GM23338 (cell line): ENCODE measurements around the gene DRD4. TPM values are rescaled to one million over a fixed set of nuclear protein-coding genes. Genes with fewer than 3 reads are reported as not detected.

Experiments used
- ATAC-seq: fragments of 200-7000 bp; cut with Tn5 transposase; 3 replicates; pipeline ENCODE4 v1.9.1; 2020
- DNase-seq: peaks from one replicate; pipeline ENCODE4 v3.0.0-alpha.2; 2015; ENCODE audit warnings: low spot score
- H2AFZ ChIP-seq: fragments of 200-600 bp; sonication (generic); 2 replicates; pipeline ENCODE4 v1.8.0; 2016; ENCODE audit warnings: antibody characterized with exemption, mild to moderate bottlenecking, moderate library complexity
- H3F3A ChIP-seq: fragments of 200-600 bp; sonication (generic); replicated peaks from 2 replicates; pipeline ENCODE4 v1.8.0; 2017; ENCODE audit warnings: antibody characterized with exemption, mixed run types, low read depth
- H3K27ac ChIP-seq: fragments of 200-600 bp; sonication (generic); 2 replicates; pipeline ENCODE4 v1.6.1; 2016; ENCODE audit warnings: low read depth
- H3K27me3 ChIP-seq: fragments of 200-600 bp; sonication (generic); 2 replicates; pipeline ENCODE4 v1.8.0; 2016; ENCODE audit warnings: mild to moderate bottlenecking, mixed run types, moderate library complexity; ENCODE audit not compliant: insufficient read depth
- H3K36me3 ChIP-seq: fragments of 200-600 bp; sonication (generic); 2 replicates; pipeline ENCODE4 v1.8.0; 2016; ENCODE audit warnings: mild to moderate bottlenecking; ENCODE audit not compliant: insufficient read depth
- H3K4me1 ChIP-seq: fragments of 200-600 bp; sonication (generic); 2 replicates; pipeline ENCODE4 v1.8.0; 2016; ENCODE audit warnings: mild to moderate bottlenecking, moderate library complexity; ENCODE audit not compliant: insufficient read depth
- H3K4me2 ChIP-seq: fragments of 200-600 bp; sonication (generic); 2 replicates; pipeline ENCODE4 v1.7.1; 2017; ENCODE audit warnings: mixed run types
- H3K4me3 ChIP-seq: fragments of 200-600 bp; sonication (generic); 2 replicates; pipeline ENCODE4 v1.6.1; 2016; ENCODE audit warnings: mixed run types
- H3K79me2 ChIP-seq: fragments of 200-600 bp; sonication (generic); replicated peaks from 2 replicates; pipeline ENCODE4 v1.8.0; 2017; ENCODE audit warnings: mild to moderate bottlenecking; ENCODE audit not compliant: insufficient read depth
- H3K9me2 ChIP-seq: fragments of 200-600 bp; sonication (generic); 2 replicates; pipeline ENCODE4 v1.8.0; 2017; ENCODE audit not compliant: insufficient read depth
- H4K20me1 ChIP-seq: fragments of 200-600 bp; sonication (generic); replicated peaks from 2 replicates; pipeline ENCODE4 v1.8.0; 2017; ENCODE audit warnings: mild to moderate bottlenecking; ENCODE audit not compliant: insufficient read depth
- H3K27ac Mint-ChIP-seq: 2 replicates; pipeline ENCODE4 v1.8.0; 2020; ENCODE audit warnings: inconsistent platforms, mild to moderate bottlenecking, moderate library complexity, mixed read lengths
- H3K27me3 Mint-ChIP-seq: 3 replicates; pipeline ENCODE4 v1.8.0; 2022; ENCODE audit warnings: low read depth, mild to moderate bottlenecking, moderate library complexity, mixed read lengths, inconsistent platforms; ENCODE audit not compliant: insufficient read depth, poor library complexity
- H3K36me3 Mint-ChIP-seq: 3 replicates; pipeline ENCODE4 v1.8.0; 2021; ENCODE audit warnings: low read depth, mild to moderate bottlenecking, inconsistent platforms, moderate library complexity, mixed read lengths
- H3K4me1 Mint-ChIP-seq: 3 replicates; pipeline ENCODE4 v1.8.0; 2020; ENCODE audit warnings: mild to moderate bottlenecking, inconsistent platforms, mixed read lengths
- H3K4me3 Mint-ChIP-seq: 3 replicates; pipeline ENCODE4 v1.8.0; 2021; ENCODE audit warnings: moderate library complexity, mild to moderate bottlenecking, inconsistent platforms, mixed read lengths
- H3K9me3 Mint-ChIP-seq: 3 replicates; pipeline ENCODE4 v1.8.0; 2020; ENCODE audit warnings: moderate library complexity, mild to moderate bottlenecking, inconsistent platforms, mixed read lengths
- CREB1 ChIP-seq: fragments of 250-450 bp; sonication (Bioruptor Pico); IDR thresholded peaks from 2 replicates; pipeline ENCODE4 v1.5.0; 2020; ENCODE audit warnings: low read depth, mild to moderate bottlenecking, moderate library complexity
- EZH2phosphoT487 ChIP-seq: fragments of 200-600 bp; sonication (generic); IDR thresholded peaks from one replicate; pipeline ENCODE4 v1.8.1; 2018; ENCODE audit warnings: antibody characterized with exemption; ENCODE audit not compliant: unreplicated experiment
- JUNB ChIP-seq: IDR thresholded peaks from one replicate; pipeline ENCODE4 v1.6.1; 2016; ENCODE audit warnings: antibody characterized with exemption; ENCODE audit not compliant: unreplicated experiment
- NANOG ChIP-seq: IDR thresholded peaks from 2 replicates; pipeline ENCODE4 v1.6.1; 2016; ENCODE audit warnings: antibody characterized with exemption, borderline replicate concordance
- POLR2AphosphoS5 ChIP-seq: IDR thresholded peaks from 2 replicates; pipeline ENCODE4 v1.6.1; 2016; ENCODE audit warnings: antibody characterized with exemption, low read depth
- ZNF114 ChIP-seq: fragments of 250-450 bp; sonication (Bioruptor Pico); IDR thresholded peaks from 2 replicates; pipeline ENCODE4 v1.5.0; 2020; ENCODE audit warnings: mild to moderate bottlenecking, moderate library complexity
- ZNF331 ChIP-seq: fragments of 250-450 bp; sonication (Bioruptor Pico); IDR thresholded peaks from 2 replicates; pipeline ENCODE4 v1.5.0; 2020; ENCODE audit warnings: low read depth, mild to moderate bottlenecking, moderate library complexity
- polyA plus RNA-seq: library from polyadenylated mRNA; unstranded; fragments of >200 nt; fragmentation: Nextera tagmentation; extraction: Ambion mirVana; gene quantifications from 2 replicates; pipeline ENCODE4 v1.2.1, GENCODE V29; 2016
- total RNA-seq: library from RNA; depleted of rRNA; stranded (reverse); fragments of >200 nt; shearing (Covaris generic); gene quantifications from 2 replicates; pipeline ENCODE4 v1.2.3, GENCODE V29; 2014
- TF ChIP-seq, protein P1 (sequence below): fragments of 250-450 bp; sonication (Bioruptor Pico); IDR thresholded peaks from 2 replicates; pipeline ENCODE4 v1.5.0; 2020; ENCODE audit warnings: mild to moderate bottlenecking, moderate library complexity

Gene DRD4
- total and polyA plus RNA-seq, 2 experiments from 2014 or later, result 1.0 to 1.8 TPM

GRCh38 chr11:614021-614622 is 22.9 kb upstream of the DRD4 start (continued):
- TF ChIP-seq, protein P1, sequence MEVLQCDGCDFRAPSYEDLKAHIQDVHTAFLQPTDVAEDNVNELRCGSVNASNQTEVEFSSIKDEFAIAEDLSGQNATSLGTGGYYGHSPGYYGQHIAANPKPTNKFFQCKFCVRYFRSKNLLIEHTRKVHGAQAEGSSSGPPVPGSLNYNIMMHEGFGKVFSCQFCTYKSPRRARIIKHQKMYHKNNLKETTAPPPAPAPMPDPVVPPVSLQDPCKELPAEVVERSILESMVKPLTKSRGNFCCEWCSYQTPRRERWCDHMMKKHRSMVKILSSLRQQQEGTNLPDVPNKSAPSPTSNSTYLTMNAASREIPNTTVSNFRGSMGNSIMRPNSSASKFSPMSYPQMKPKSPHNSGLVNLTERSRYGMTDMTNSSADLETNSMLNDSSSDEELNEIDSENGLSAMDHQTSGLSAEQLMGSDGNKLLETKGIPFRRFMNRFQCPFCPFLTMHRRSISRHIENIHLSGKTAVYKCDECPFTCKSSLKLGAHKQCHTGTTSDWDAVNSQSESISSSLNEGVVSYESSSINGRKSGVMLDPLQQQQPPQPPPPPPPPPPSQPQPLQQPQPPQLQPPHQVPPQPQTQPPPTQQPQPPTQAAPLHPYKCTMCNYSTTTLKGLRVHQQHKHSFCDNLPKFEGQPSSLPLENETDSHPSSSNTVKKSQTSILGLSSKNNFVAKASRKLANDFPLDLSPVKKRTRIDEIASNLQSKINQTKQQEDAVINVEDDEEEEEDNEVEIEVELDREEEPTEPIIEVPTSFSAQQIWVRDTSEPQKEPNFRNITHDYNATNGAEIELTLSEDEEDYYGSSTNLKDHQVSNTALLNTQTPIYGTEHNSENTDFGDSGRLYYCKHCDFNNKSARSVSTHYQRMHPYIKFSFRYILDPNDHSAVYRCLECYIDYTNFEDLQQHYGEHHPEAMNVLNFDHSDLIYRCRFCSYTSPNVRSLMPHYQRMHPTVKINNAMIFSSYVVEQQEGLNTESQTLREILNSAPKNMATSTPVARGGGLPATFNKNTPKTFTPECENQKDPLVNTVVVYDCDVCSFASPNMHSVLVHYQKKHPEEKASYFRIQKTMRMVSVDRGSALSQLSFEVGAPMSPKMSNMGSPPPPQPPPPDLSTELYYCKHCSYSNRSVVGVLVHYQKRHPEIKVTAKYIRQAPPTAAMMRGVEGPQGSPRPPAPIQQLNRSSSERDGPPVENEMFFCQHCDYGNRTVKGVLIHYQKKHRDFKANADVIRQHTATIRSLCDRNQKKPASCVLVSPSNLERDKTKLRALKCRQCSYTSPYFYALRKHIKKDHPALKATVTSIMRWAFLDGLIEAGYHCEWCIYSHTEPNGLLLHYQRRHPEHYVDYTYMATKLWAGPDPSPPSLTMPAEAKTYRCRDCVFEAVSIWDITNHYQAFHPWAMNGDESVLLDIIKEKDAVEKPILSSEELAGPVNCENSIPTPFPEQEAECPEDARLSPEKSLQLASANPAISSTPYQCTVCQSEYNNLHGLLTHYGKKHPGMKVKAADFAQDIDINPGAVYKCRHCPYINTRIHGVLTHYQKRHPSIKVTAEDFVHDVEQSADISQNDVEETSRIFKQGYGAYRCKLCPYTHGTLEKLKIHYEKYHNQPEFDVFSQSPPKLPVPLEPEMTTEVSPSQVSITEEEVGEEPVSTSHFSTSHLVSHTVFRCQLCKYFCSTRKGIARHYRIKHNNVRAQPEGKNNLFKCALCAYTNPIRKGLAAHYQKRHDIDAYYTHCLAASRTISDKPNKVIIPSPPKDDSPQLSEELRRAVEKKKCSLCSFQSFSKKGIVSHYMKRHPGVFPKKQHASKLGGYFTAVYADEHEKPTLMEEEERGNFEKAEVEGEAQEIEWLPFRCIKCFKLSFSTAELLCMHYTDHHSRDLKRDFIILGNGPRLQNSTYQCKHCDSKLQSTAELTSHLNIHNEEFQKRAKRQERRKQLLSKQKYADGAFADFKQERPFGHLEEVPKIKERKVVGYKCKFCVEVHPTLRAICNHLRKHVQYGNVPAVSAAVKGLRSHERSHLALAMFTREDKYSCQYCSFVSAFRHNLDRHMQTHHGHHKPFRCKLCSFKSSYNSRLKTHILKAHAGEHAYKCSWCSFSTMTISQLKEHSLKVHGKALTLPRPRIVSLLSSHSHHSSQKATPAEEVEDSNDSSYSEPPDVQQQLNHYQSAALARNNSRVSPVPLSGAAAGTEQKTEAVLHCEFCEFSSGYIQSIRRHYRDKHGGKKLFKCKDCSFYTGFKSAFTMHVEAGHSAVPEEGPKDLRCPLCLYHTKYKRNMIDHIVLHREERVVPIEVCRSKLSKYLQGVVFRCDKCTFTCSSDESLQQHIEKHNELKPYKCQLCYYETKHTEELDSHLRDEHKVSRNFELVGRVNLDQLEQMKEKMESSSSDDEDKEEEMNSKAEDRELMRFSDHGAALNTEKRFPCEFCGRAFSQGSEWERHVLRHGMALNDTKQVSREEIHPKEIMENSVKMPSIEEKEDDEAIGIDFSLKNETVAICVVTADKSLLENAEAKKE (CRISPR knock-in tag), result no peak
- no peak for TF ChIP-seq EZH2phosphoT487

- Histone ChIP-seq H3K27me3 (no peaks in the 10 kb centered on the region), H2AFZ (no peak overlapping the region), H3K36me3 (no peaks in the 10 kb centered on the region), H3K27ac (no peak overlapping the region), H3F3A (peaks cover 36% of the 10 kb centered on the region), H4K20me1 (peaks cover 18% of the 10 kb centered on the region; the same call in 1 of the 2 replicates), H3K4me1 (peaks cover 11% of the 10 kb centered on the region; the same call in 1 of the 2 replicates), H3K4me3 (peak overlapping the region; percentile 94), H3K79me2 (no peaks in the 10 kb centered on the region), H3K4me2 (peak overlapping the region; percentile 89), H3K9me2 (no peaks in the 10 kb centered on the region)
- peaks cover 5% of the 10 kb centered on the region for H3K4me1 Mint-ChIP-seq
- no peaks in the 10 kb centered on the region for H3K9me3 Mint-ChIP-seq
- peaks cover 8% of the 10 kb centered on the region for H3K27me3 Mint-ChIP-seq
- peak overlapping the region; percentile 89 for H3K27ac Mint-ChIP-seq
- no peak for DNase-seq
- peak overlapping the region; percentile 81 for H3K4me3 Mint-ChIP-seq
- peaks cover 20% of the 10 kb centered on the region for H3K36me3 Mint-ChIP-seq
- peak; percentile 2 for ATAC-seq
- TF ChIP-seq POLR2AphosphoS5, result no peak
- no peak for TF ChIP-seq JUNB
- no peak for TF ChIP-seq ZNF114 (CRISPR knock-in tag)
- no peak for TF ChIP-seq CREB1 (CRISPR knock-in tag)
- no peak for TF ChIP-seq NANOG
- no peak for TF ChIP-seq ZNF331 (CRISPR knock-in tag)
- TF ChIP-seq, protein P1 (CRISPR knock-in tag), result no peak
These were observed 22.2 kb upstream of the DRD4 start for GRCh38 chr11:614623-615503.
